K562 (cell line): ENCODE results near the gene CEP131. TPM values are rescaled to one million over a fixed set of nuclear protein-coding genes. Genes with fewer than 3 reads are reported as not detected.

ENCODE experiments used
- ATAC-seq: fragments of 200-7000 bp; cut with Tn5 transposase; 3 replicates; pipeline ENCODE4 v1.9.1; 2020; ENCODE audit warnings: moderate library complexity
- BruUV-seq: library from RNA; stranded (reverse); fragments of 400-500 nt; replicated peaks from 2 replicates; lab custom pipeline; 2021; lab: Mats Ljungman, UMichigan
- CTCF ChIA-PET: fragments of 300-600 bp; formaldehyde crosslinking; extraction: SDS; loops from one replicate; lab custom pipeline; 2021; ENCODE audit warnings: low intra/inter-chr PET ratio; lab: Yijun Ruan, JAX
- POLR2A ChIA-PET: fragments of 300-600, 350-650 bp; sonication (Branson Sonifier 250); formaldehyde crosslinking; extraction: SDS; loops from one replicate; lab custom pipeline; 2021; ENCODE audit warnings: antibody characterized with exemption, inconsistent platforms; lab: Yijun Ruan, JAX
- DNase-seq, 4 experiments: peaks; one replicate each; pipeline versions ENCODE4 v3.0.0 to v3.0.0-alpha.2; 2011 to 2018; ENCODE audit warnings: low spot score in 3 of 4, mixed read lengths in 3 of 4; ENCODE audit errors: extremely low read depth in 1 of 4
- FAIRE-seq: peaks from 2 replicates; lab custom pipeline; 2011; peaks lifted over from hg19 to GRCh38; lab: Jason Lieb, UNC
- H2AFZ ChIP-seq: 2 replicates; pipeline ENCODE4 v1.6.0; 2011; ENCODE audit warnings: low read depth, low read length, control low read depth, inconsistent platforms
- H3K27ac ChIP-seq: fragments of 200-600 bp; 3 replicates; pipeline ENCODE4 v1.8.0; 2011; ENCODE audit warnings: low read depth, mild to moderate bottlenecking, control low read depth, inconsistent platforms, low read length, moderate library complexity, mixed read lengths; ENCODE audit errors: extremely low read depth
- H3K27me3 ChIP-seq, 2 experiments: fragments of 300-600 bp in 1 of 2; 2 replicates in 1 of 2; 3 replicates in 1 of 2; pipeline versions ENCODE4 v1.6.0 to v1.8.0; 2011; ENCODE audit warnings: inconsistent platforms in 2 of 2, low read length in 2 of 2, mild to moderate bottlenecking in 1 of 2, mixed read lengths in 1 of 2, moderate library complexity in 1 of 2; ENCODE audit not compliant: control insufficient read depth in 2 of 2, insufficient read depth in 2 of 2
- H3K36me3 ChIP-seq: fragments of 300-600 bp; 3 replicates; pipeline ENCODE4 v1.8.0; 2011; ENCODE audit warnings: mild to moderate bottlenecking, low read length, inconsistent platforms; ENCODE audit not compliant: control insufficient read depth, insufficient read depth
- H3K4me1 ChIP-seq, 2 experiments: fragments of 200-600 bp in 1 of 2; replicated peaks in 1 of 2; 2 replicates in 1 of 2; 3 replicates in 1 of 2; pipeline versions ENCODE4 v1.5.1 to v1.8.0; 2011; ENCODE audit warnings: inconsistent platforms in 2 of 2, low read length in 2 of 2, mild to moderate bottlenecking in 1 of 2, mixed read lengths in 1 of 2, moderate library complexity in 1 of 2; ENCODE audit not compliant: control insufficient read depth in 2 of 2, insufficient read depth in 2 of 2
- H3K4me2 ChIP-seq: 2 replicates; pipeline ENCODE4 v1.6.1; 2011; ENCODE audit warnings: low read length, control low read depth, inconsistent platforms, mixed read lengths; ENCODE audit not compliant: insufficient read depth
- H3K4me3 ChIP-seq: fragments of 200-600 bp; sonication (generic), shearing (Covaris generic); 2 replicates; pipeline ENCODE4 v1.5.1; 2016; ENCODE audit warnings: control low read depth, inconsistent platforms
- H3K79me2 ChIP-seq: fragments of 200-600 bp; 3 replicates; pipeline ENCODE4 v1.8.0; 2011; ENCODE audit warnings: low read length, inconsistent platforms; ENCODE audit not compliant: control insufficient read depth, insufficient read depth
- H3K9ac ChIP-seq, 2 experiments: 2 replicates each; pipeline versions ENCODE4 v1.6.0 to v1.6.1; 2011; ENCODE audit warnings: low read depth in 2 of 2, low read length in 2 of 2, control low read depth in 1 of 2, inconsistent platforms in 1 of 2, mild to moderate bottlenecking in 1 of 2, mixed read lengths in 1 of 2; ENCODE audit not compliant: insufficient read depth in 1 of 2
- H3K9me1 ChIP-seq: one replicate; pipeline ENCODE4 v1.6.0; 2011; ENCODE audit warnings: inconsistent platforms, mild to moderate bottlenecking, low read length, moderate library complexity; ENCODE audit not compliant: control insufficient read depth, insufficient read depth
- H3K9me3 ChIP-seq: replicated peaks from 2 replicates; pipeline ENCODE4 v1.5.1; 2011; ENCODE audit warnings: low read depth, low read length, inconsistent platforms; ENCODE audit not compliant: control insufficient read depth, insufficient read depth
- H4K20me1 ChIP-seq: replicated peaks from 2 replicates; pipeline ENCODE4 v1.6.1; 2011; ENCODE audit warnings: low read length, inconsistent platforms, mixed read lengths; ENCODE audit not compliant: control insufficient read depth, insufficient read depth
- CHD1 ChIP-seq: fragments of 200-600 bp; sonication (generic); IDR thresholded peaks from one replicate; pipeline ENCODE4 v1.6.1; 2012; ENCODE audit warnings: mild to moderate bottlenecking, moderate library complexity, low read length, inconsistent platforms
- HCFC1 ChIP-seq: IDR thresholded peaks from 2 replicates; pipeline ENCODE4 v1.6.1; 2012; ENCODE audit warnings: low read depth, low read length, improper control_type of control experiment
- HEY1 ChIP-seq: fragments of 250-450 bp; sonication (Bioruptor Pico); IDR thresholded peaks from 2 replicates; pipeline ENCODE4 v1.5.0; 2020; ENCODE audit warnings: mild to moderate bottlenecking, moderate library complexity, borderline replicate concordance
- POLR2G ChIP-seq: fragments of 200-400 bp; formaldehyde crosslinking; IDR thresholded peaks from 2 replicates; pipeline ENCODE4 v1.6.1; 2017; ENCODE audit warnings: low read depth, mild to moderate bottlenecking, antibody characterized with exemption, low read length, moderate library complexity
- WGBS: fragments of 100-300 bp; shearing (Covaris generic); methylation state at CpG from one replicate; pipeline ENCODE4 v1.1.6; 2016; ENCODE audit warnings: low coverage, mixed read lengths; ENCODE audit not compliant: insufficient coverage; ENCODE audit errors: missing lambda C conversion rate; 5-methylcytosine and 5-hydroxymethylcytosine counted together
- in situ Hi-C: fragments of 300-500 bp; cut with MboI; formaldehyde crosslinking; loops from 4 replicates; pipeline ENCODE4 v1.15.0; 2018; ENCODE audit warnings: inconsistent platforms, mixed read lengths
- intact Hi-C: fragments of 100-400 bp; cut with micrococcal nuclease; formaldehyde crosslinking; loops from 2 replicates; pipeline ENCODE4 v1.14.2; 2022
- polyA plus RNA-seq, 8 experiments: library from polyadenylated mRNA; depleted of rRNA in 4 of 8; stranded (reverse) in 5 of 8; unstranded in 3 of 8; fragments of >200 nt; fragmentation: Nextera tagmentation in 2 of 8; fragmentation: Illumina TruSeq in 1 of 8; extraction: Ambion mirVana in 2 of 8; extraction: Trizol in 1 of 8; gene quantifications; 2 replicates each; pipeline versions ENCODE4 v1.2.1 to v1.2.3, GENCODE V29; 2011 to 2014; ENCODE audit warnings: inconsistent platforms in 1 of 8, missing spikeins in 1 of 8
- total RNA-seq, 7 experiments: library from RNA; depleted of rRNA in 6 of 7; stranded (reverse); fragments of >200 nt in 6 of 7; fragmentation: Illumina TruSeq in 2 of 7; extraction: Trizol in 2 of 7; gene quantifications; 2 replicates each; pipeline versions ENCODE4 v1.2.1 to v1.2.3, GENCODE V29; 2011 to 2021; ENCODE audit warnings: low replicate concordance in 1 of 7
- TF ChIP-seq, protein P1 (sequence below): fragments of 250-450 bp; sonication (Bioruptor Pico); IDR thresholded peaks from 2 replicates; pipeline ENCODE4 v1.4.0; 2020; ENCODE audit warnings: mild to moderate bottlenecking, moderate library complexity, borderline replicate concordance
- TF ChIP-seq, protein P2 (sequence below): fragments of 450-650 bp; IDR thresholded peaks from 2 replicates; pipeline ENCODE4 v1.6.1; 2016; ENCODE audit warnings: low read depth

The CEP131 gene
- total and polyA plus RNA-seq, 9 of the 15 experiments (the other 6 are each of a cell fraction or from before 2014, with no cell fraction given) = 0.24 to 21.2 (median 2.3) TPM

DNA sequence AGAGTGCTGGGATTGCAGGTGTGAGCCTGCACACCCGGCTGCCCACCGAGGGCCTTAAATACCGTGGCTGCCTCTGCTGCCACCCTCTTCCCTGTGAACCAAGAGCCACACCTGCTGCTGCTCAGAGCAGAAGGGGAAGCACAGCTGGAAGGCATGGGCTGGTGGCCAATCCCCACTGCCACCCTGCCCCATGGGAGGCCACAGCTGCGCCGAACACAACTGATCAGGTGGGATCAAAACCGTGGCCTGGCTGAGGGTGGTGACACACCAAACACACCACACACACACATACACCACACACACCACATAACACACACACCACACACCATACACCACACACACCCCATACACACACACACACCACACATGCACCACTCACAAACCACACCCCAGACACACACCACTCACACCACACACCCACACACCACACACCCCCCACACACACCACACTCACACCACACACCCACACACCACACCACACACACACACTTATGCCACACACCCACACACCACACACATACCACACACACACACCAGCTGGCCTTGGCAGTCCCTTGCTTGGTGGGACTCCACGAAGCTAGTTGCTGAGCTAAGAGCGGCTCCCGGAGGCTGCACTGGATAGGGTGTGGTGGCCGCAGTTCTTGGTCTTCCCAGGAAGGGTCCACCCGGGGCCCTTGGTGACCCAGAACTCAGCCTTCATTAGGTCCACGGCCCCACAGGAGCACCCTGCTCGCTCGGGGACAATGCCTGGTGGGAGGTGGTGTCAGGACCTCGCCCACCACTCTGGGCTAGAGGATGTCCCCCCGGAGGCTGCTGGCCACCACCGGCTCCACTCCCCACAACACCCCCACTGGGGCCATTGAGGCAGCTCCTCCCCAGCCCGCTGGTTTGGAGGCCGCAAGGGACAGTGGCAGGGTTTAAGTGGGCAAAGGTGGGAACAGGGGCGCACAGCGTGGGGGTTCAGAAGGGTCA is 14.9 kb downstream of the CEP131 start (continued):
- TF ChIP-seq, protein P1, sequence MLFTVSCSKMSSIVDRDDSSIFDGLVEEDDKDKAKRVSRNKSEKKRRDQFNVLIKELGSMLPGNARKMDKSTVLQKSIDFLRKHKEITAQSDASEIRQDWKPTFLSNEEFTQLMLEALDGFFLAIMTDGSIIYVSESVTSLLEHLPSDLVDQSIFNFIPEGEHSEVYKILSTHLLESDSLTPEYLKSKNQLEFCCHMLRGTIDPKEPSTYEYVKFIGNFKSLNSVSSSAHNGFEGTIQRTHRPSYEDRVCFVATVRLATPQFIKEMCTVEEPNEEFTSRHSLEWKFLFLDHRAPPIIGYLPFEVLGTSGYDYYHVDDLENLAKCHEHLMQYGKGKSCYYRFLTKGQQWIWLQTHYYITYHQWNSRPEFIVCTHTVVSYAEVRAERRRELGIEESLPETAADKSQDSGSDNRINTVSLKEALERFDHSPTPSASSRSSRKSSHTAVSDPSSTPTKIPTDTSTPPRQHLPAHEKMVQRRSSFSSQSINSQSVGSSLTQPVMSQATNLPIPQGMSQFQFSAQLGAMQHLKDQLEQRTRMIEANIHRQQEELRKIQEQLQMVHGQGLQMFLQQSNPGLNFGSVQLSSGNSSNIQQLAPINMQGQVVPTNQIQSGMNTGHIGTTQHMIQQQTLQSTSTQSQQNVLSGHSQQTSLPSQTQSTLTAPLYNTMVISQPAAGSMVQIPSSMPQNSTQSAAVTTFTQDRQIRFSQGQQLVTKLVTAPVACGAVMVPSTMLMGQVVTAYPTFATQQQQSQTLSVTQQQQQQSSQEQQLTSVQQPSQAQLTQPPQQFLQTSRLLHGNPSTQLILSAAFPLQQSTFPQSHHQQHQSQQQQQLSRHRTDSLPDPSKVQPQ (CRISPR knock-in tag) = no peak

DNA sequence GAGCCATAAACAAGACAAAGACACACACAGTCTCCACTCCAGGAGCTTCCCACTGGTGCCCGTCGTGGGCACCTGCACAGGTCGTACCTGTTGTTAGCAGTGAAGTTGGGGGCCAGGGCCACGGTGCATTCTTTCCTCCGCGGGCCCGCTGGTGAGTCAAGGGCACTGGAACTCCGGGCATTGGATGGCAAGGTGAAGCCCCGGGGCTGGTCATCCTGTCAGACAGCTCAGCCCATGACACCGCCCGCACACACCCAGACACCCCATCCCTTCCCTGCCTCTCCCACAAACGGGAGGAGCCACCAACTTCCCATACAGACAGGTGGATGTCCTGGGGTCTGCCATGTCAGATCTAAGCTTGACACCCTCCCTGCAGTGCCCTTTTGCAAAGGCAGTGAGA is 16.1 kb downstream of the CEP131 start:
- in situ Hi-C loops (no loop called here), intact Hi-C loops (no loop called here)
- no peak overlapping the region for H3K4me3 ChIP-seq
- H3K9ac ChIP-seq = no peak overlapping the region
- no peaks in the 10 kb centered on the region for H4K20me1 ChIP-seq
- FAIRE-seq = no peak
- H2AFZ ChIP-seq = no peak overlapping the region
- ATAC-seq = no peak
- H3K9me1 ChIP-seq = no peaks in the 10 kb centered on the region
- H3K36me3 ChIP-seq = 0 out of 3 replicates have a peak, but pooled peaks cover 3% of the 10 kb centered on the region
- H3K27ac ChIP-seq = no peak overlapping the region
- 87% methylated on average over 9 of the region's 12 CpGs for WGBS
- no peak overlapping the region for H3K4me2 ChIP-seq
- no peaks in the 10 kb centered on the region for H3K27me3 ChIP-seq
- ChIA-PET CTCF (interaction anchor here (0.7 kb wide), 1 partner anchor 19 kb away, joined by 4 read pairs; no protein-coding TSS in a partner anchor), POLR2A (interaction anchor here (0.6 kb wide), 1 partner anchor 35 kb away, joined by 3 read pairs; no protein-coding TSS in a partner anchor)
- no peaks in the 10 kb centered on the region for H3K79me2 ChIP-seq
- no peaks in the 10 kb centered on the region for H3K9me3 ChIP-seq
- BruUV-seq = no TSS peak
- H3K4me1 ChIP-seq = peaks cover 0 to 16% of the 10 kb centered on the region in 2 experiments; a peak in 2 of 5 replicates
- no peak for DNase-seq
- TF ChIP-seq HEY1 (CRISPR knock-in tag) (no peak), CHD1 (no peak), POLR2G (no peak), HCFC1 (no peak)
- TF ChIP-seq, protein P2, sequence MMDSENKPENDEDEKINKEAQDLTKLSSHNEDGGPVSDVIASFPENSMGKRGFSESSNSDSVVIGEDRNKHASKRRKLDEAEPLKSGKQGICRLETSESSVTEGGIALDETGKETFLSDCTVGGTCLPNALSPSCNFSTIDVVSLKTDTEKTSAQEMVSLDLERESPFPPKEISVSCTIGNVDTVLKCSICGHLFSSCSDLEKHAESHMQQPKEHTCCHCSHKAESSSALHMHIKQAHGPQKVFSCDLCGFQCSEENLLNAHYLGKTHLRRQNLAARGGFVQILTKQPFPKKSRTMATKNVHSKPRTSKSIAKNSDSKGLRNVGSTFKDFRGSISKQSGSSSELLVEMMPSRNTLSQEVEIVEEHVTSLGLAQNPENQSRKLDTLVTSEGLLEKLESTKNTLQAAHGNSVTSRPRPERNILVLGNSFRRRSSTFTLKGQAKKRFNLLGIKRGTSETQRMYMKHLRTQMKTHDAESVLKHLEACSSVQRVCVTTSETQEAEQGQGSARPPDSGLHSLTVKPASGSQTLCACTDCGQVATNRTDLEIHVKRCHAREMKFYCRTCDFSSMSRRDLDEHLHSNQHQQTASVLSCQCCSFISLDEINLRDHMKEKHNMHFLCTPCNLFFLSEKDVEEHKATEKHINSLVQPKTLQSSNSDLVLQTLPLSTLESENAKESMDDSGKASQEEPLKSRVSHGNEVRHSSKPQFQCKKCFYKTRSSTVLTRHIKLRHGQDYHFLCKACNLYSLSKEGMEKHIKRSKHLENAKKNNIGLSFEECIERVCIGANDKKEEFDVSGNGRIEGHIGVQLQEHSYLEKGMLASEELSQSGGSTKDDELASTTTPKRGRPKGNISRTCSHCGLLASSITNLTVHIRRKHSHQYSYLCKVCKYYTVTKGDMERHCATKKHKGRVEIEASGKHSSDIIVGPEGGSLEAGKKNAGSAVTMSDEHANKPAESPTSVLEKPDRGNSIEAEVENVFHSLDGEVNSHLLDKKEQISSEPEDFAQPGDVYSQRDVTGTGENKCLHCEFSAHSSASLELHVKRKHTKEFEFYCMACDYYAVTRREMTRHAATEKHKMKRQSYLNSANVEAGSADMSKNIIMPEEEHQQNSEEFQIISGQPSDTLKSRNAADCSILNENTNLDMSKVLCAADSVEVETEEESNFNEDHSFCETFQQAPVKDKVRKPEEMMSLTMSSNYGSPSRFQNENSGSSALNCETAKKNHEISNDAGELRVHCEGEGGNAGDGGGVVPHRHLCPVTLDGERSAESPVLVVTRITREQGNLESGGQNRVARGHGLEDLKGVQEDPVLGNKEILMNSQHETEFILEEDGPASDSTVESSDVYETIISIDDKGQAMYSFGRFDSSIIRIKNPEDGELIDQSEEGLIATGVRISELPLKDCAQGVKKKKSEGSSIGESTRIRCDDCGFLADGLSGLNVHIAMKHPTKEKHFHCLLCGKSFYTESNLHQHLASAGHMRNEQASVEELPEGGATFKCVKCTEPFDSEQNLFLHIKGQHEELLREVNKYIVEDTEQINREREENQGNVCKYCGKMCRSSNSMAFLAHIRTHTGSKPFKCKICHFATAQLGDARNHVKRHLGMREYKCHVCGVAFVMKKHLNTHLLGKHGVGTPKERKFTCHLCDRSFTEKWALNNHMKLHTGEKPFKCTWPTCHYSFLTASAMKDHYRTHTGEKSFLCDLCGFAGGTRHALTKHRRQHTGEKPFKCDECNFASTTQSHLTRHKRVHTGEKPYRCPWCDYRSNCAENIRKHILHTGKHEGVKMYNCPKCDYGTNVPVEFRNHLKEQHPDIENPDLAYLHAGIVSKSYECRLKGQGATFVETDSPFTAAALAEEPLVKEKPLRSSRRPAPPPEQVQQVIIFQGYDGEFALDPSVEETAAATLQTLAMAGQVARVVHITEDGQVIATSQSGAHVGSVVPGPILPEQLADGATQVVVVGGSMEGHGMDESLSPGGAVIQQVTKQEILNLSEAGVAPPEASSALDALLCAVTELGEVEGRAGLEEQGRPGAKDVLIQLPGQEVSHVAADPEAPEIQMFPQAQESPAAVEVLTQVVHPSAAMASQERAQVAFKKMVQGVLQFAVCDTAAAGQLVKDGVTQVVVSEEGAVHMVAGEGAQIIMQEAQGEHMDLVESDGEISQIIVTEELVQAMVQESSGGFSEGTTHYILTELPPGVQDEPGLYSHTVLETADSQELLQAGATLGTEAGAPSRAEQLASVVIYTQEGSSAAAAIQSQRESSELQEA = no peak
